Ecto neural progenitor cell (in vitro differentiated cells): ENCODE data around the gene MYCN.
A peak's percentile ranks its signal among the peaks of the same experiment; 100 is the strongest.
"Not testable (repeated sequence)": the region's sequence is repeated elsewhere in the genome, so short reads cannot be mapped to it uniquely, and the experiment has no call there.

Source experiments
- DNase-seq: peaks from one replicate; pipeline ENCODE4 v3.0.0-alpha.2; 2018; ENCODE audit warnings: low spot score

MYCN gene

GRCh38 chr2:15907461-15908324 is 32.7 kb upstream of the MYCN start:
- no peak for DNase-seq

- DNase-seq, result no peak
Measured at GRCh38 chr2:15908371-15908770, 32.0 kb upstream of the MYCN start.

GRCh38 chr2:15909157-15909556 is 31.2 kb upstream of the MYCN start:
- DNase-seq, result no peak

- DNase-seq, result no peak
Measured at GRCh38 chr2:15909736-15910135, 30.6 kb upstream of the MYCN start.

GRCh38 chr2:15911270-15911669 is 29.1 kb upstream of the MYCN start:
- not testable (repeated sequence) for DNase-seq

GRCh38 chr2:15911686-15912085 is 28.7 kb upstream of the MYCN start:
- no peak for DNase-seq

- no peak for DNase-seq
Measured at GRCh38 chr2:15912203-15912602, 28.1 kb upstream of the MYCN start.

- DNase-seq, result no peak
Measured at GRCh38 chr2:15913146-15913545, 27.2 kb upstream of the MYCN start.

- no peak for DNase-seq
Measured at GRCh38 chr2:15914596-15915385, 25.6 kb upstream of the MYCN start.

- DNase-seq, result not testable (repeated sequence)
Measured at GRCh38 chr2:15915546-15915945, 24.8 kb upstream of the MYCN start.

GRCh38 chr2:15916336-15916735 is 24.0 kb upstream of the MYCN start:
- no peak for DNase-seq

GRCh38 chr2:15918761-15919356 is 21.5 kb upstream of the MYCN start:
- DNase-seq, result peak; percentile 40

GRCh38 chr2:15919716-15920434 is 20.5 kb upstream of the MYCN start:
- peak; percentile 16 for DNase-seq

GRCh38 chr2:15920696-15921095 is 19.7 kb upstream of the MYCN start:
- DNase-seq, result peak; percentile 18

GRCh38 chr2:15923597-15923996 is 16.8 kb upstream of the MYCN start:
- peak; percentile 36 for DNase-seq

GRCh38 chr2:15925819-15926218 is 14.5 kb upstream of the MYCN start:
- DNase-seq, result no peak

GRCh38 chr2:15926252-15926651 is 14.1 kb upstream of the MYCN start:
- DNase-seq, result peak; percentile 9

- peak; percentile 45 for DNase-seq
Measured at GRCh38 chr2:15927551-15928218, 12.7 kb upstream of the MYCN start.

GRCh38 chr2:15929008-15929407 is 11.3 kb upstream of the MYCN start:
- DNase-seq, result not testable (repeated sequence)

- DNase-seq, result no peak
Measured at GRCh38 chr2:15929861-15930260, 10.5 kb upstream of the MYCN start.

GRCh38 chr2:15930589-15931318 is 9.6 kb upstream of the MYCN start:
- no peak for DNase-seq
